MM.1S (cell line): Measurements from ENCODE around the gene RAPGEF6.

Experiments used
- DNase-seq: peaks from one replicate; pipeline ENCODE4 v3.0.0-alpha.2; 2015
- H2AFZ ChIP-seq: fragments of 300-600 bp; sonication (generic); 2 replicates; pipeline ENCODE4 v1.6.0; 2016; ENCODE audit warnings: antibody characterized with exemption, low read length
- H3F3A ChIP-seq: fragments of 300-600 bp; sonication (generic); 2 replicates; pipeline ENCODE4 v1.6.1; 2016; ENCODE audit warnings: mild to moderate bottlenecking, antibody characterized with exemption, low read length, moderate library complexity, mixed read lengths; ENCODE audit not compliant: insufficient read depth
- H3K27ac ChIP-seq: fragments of 300-600 bp; sonication (generic); 2 replicates; pipeline ENCODE4 v1.5.1; 2016; ENCODE audit warnings: mild to moderate bottlenecking, low read length
- H3K27me3 ChIP-seq: fragments of 300-600 bp; sonication (generic); replicated peaks from 2 replicates; pipeline ENCODE4 v1.6.0; 2016; ENCODE audit warnings: low read length; ENCODE audit not compliant: insufficient read depth
- H3K36me3 ChIP-seq: fragments of 300-600 bp; sonication (generic); replicated peaks from 2 replicates; pipeline ENCODE4 v1.6.1; 2016; ENCODE audit warnings: mild to moderate bottlenecking, low read length, mixed read lengths; ENCODE audit not compliant: insufficient read depth
- H3K4me1 ChIP-seq: fragments of 300-600 bp; sonication (generic); 2 replicates; pipeline ENCODE4 v1.6.1; 2016; ENCODE audit warnings: low read length, mixed read lengths
- H3K4me2 ChIP-seq: fragments of 300-600 bp; sonication (generic); 2 replicates; pipeline ENCODE4 v1.6.0; 2016; ENCODE audit warnings: low read depth, low read length
- H3K4me3 ChIP-seq: fragments of 300-600 bp; sonication (generic); 2 replicates; pipeline ENCODE4 v1.5.1; 2016; ENCODE audit warnings: low read length, mixed read lengths
- H3K79me2 ChIP-seq: fragments of 300-600 bp; sonication (generic); 2 replicates; pipeline ENCODE4 v1.6.1; 2016; ENCODE audit warnings: mixed run types, low read length, mixed read lengths
- H3K9ac ChIP-seq: fragments of 300-600 bp; sonication (generic); 2 replicates; pipeline ENCODE4 v1.6.1; 2016; ENCODE audit warnings: low read length, mixed read lengths
- H3K9me2 ChIP-seq: fragments of 300-600 bp; sonication (generic); replicated peaks from 2 replicates; pipeline ENCODE4 v1.6.1; 2016; ENCODE audit warnings: mild to moderate bottlenecking, low read length, mixed read lengths; ENCODE audit not compliant: insufficient read depth
- H3K9me3 ChIP-seq: fragments of 300-600 bp; sonication (generic); replicated peaks from 2 replicates; pipeline ENCODE4 v1.6.1; 2016; ENCODE audit warnings: mild to moderate bottlenecking, low read length, mixed read lengths; ENCODE audit not compliant: insufficient read depth
- H4K20me1 ChIP-seq: fragments of 300-600 bp; sonication (generic); 2 replicates; pipeline ENCODE4 v1.6.1; 2016; ENCODE audit warnings: mild to moderate bottlenecking, low read length, moderate library complexity, mixed read lengths; ENCODE audit not compliant: insufficient read depth
- EZH2 ChIP-seq: fragments of 300-600 bp; sonication (generic); optimal IDR thresholded peaks from 2 replicates; pipeline ENCODE3; 2017; ENCODE audit warnings: low read depth, mild to moderate bottlenecking, antibody characterized with exemption, low read length, mixed read lengths
- EZH2phosphoT487 ChIP-seq: fragments of 300-600 bp; sonication (generic); IDR thresholded peaks from 2 replicates; pipeline ENCODE4 v1.6.1; 2018; ENCODE audit warnings: antibody characterized with exemption, low read length
- TF ChIP-seq, protein P1 (sequence below): fragments of 300-600 bp; sonication (generic); IDR thresholded peaks from 2 replicates; pipeline ENCODE4 v1.5.1; 2016; ENCODE audit warnings: antibody characterized with exemption, low read length, mixed read lengths

RAPGEF6 gene

DNA sequence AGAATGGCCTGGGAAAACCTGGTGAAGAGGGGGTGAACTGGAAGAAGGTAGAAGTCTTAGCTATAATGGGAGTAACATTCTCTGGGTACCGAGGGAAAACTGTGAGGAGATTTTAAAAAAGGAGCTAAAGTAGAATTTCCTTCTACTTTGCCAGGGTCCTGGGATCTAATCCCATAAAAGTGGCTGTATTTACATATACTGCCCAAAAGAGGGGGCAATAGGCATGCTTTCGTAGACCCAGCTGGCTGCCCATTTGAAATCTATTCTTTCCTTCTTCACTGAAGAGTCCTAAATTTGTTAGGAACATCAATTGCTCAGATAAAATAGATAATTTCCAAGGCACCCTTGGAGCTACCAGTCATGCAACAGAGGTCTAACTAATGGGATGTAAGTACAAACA is 212.0 kb downstream of the RAPGEF6 start:
- no peak overlapping the region for H3K4me3 ChIP-seq
- 0 out of 2 replicates have a peak, but pooled peaks cover 3% of the 10 kb centered on the region for H3K36me3 ChIP-seq
- no peaks in the 10 kb centered on the region for H3K9me2 ChIP-seq
- no peaks in the 10 kb centered on the region for H3K9me3 ChIP-seq
- H3K4me2 ChIP-seq = no peak overlapping the region
- no peak overlapping the region for H3K9ac ChIP-seq
- no peak overlapping the region for H3K27ac ChIP-seq
- no peaks in the 10 kb centered on the region for H4K20me1 ChIP-seq
- H3K4me1 ChIP-seq = no peaks in the 10 kb centered on the region; the same call in 1 of the 2 replicates
- peaks cover 3% of the 10 kb centered on the region; the same call in 1 of the 2 replicates for H3F3A ChIP-seq
- no peaks in the 10 kb centered on the region for H3K27me3 ChIP-seq
- no peaks in the 10 kb centered on the region for H3K79me2 ChIP-seq
- no peak overlapping the region for H2AFZ ChIP-seq
- TF ChIP-seq, protein P1, sequence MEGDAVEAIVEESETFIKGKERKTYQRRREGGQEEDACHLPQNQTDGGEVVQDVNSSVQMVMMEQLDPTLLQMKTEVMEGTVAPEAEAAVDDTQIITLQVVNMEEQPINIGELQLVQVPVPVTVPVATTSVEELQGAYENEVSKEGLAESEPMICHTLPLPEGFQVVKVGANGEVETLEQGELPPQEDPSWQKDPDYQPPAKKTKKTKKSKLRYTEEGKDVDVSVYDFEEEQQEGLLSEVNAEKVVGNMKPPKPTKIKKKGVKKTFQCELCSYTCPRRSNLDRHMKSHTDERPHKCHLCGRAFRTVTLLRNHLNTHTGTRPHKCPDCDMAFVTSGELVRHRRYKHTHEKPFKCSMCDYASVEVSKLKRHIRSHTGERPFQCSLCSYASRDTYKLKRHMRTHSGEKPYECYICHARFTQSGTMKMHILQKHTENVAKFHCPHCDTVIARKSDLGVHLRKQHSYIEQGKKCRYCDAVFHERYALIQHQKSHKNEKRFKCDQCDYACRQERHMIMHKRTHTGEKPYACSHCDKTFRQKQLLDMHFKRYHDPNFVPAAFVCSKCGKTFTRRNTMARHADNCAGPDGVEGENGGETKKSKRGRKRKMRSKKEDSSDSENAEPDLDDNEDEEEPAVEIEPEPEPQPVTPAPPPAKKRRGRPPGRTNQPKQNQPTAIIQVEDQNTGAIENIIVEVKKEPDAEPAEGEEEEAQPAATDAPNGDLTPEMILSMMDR = peak; percentile 32
- no peak for TF ChIP-seq EZH2
- no peak for DNase-seq

DNA sequence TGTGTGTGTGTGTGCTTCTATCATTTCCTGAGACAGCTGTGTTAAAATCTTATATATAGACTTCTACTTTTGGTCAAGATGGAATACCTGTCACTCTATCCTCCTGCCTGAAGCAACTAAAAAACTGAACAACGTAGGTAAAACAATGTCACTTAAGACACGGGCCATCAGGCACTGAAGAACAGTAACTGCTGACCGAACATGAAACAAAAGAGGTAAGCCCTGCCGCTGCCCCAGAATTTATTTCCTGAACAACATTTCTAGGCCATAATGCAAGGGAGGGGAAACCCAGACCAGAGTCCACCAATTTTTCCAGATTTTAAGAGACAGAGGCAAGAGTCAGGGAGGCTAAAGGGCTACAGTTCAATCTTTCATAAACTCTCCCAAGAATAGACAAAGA is 215.2 kb downstream of the RAPGEF6 start:
- Histone ChIP-seq H3K9me3 (no peaks in the 10 kb centered on the region), H3K4me1 (peaks cover 8% of the 10 kb centered on the region), H3K27ac (peak overlapping the region; percentile 43; the same call in 1 of the 2 replicates), H4K20me1 (no peaks in the 10 kb centered on the region), H3K79me2 (no peaks in the 10 kb centered on the region), H3K36me3 (peaks cover 3% of the 10 kb centered on the region; the same call in 1 of the 2 replicates), H3K4me3 (no peak overlapping the region), H3K27me3 (no peaks in the 10 kb centered on the region), H3K9ac (no peak overlapping the region), H3K4me2 (peak overlapping the region; percentile 22; the same call in 1 of the 2 replicates), H2AFZ (no peak overlapping the region), H3K9me2 (no peaks in the 10 kb centered on the region), H3F3A (peaks cover 11% of the 10 kb centered on the region)
- DNase-seq = peak; percentile 40
- TF ChIP-seq EZH2phosphoT487 (no peak), EZH2 (no peak)
- TF ChIP-seq, protein P1 = no peak

- no peaks in the 10 kb centered on the region for H3K79me2 ChIP-seq
- H3K27me3 ChIP-seq = no peaks in the 10 kb centered on the region
- no peak overlapping the region for H3K4me3 ChIP-seq
- no peak overlapping the region for H3K4me2 ChIP-seq
- H3K27ac ChIP-seq = no peak overlapping the region
- no peak overlapping the region for H3K9ac ChIP-seq
- no peaks in the 10 kb centered on the region for H4K20me1 ChIP-seq
- H3K9me2 ChIP-seq = no peaks in the 10 kb centered on the region
- peaks cover 3% of the 10 kb centered on the region; the same call in 1 of the 2 replicates for H3K36me3 ChIP-seq
- H2AFZ ChIP-seq = no peak overlapping the region
- no peak for TF ChIP-seq EZH2phosphoT487
- TF ChIP-seq, protein P1 = no peak
- TF ChIP-seq EZH2 = no peak
- no peak for DNase-seq
- H3F3A ChIP-seq = peaks cover 11% of the 10 kb centered on the region
- H3K9me3 ChIP-seq = no peaks in the 10 kb centered on the region
- peaks cover 16% of the 10 kb centered on the region for H3K4me1 ChIP-seq
These were observed 216.2 kb downstream of the RAPGEF6 start for GRCh38 chr5:131418846-131419245.
